OCI-LY7 (cell line): Measurements from ENCODE around the gene TASP1.

ENCODE experiments used
- EZH2phosphoT487 ChIP-seq: fragments of 200-600 bp; sonication (generic); IDR thresholded peaks from 2 replicates; pipeline ENCODE4 v1.6.1; 2018; ENCODE audit warnings: low read depth, borderline replicate concordance, mild to moderate bottlenecking, mixed run types, antibody characterized with exemption, low read length, moderate library complexity, mixed read lengths
- TF ChIP-seq, protein P1 (sequence below): fragments of 200-600 bp; sonication (generic); conservative IDR thresholded peaks from 2 replicates; pipeline ENCODE4 v1.5.1; 2014; ENCODE audit warnings: mild to moderate bottlenecking, antibody characterized with exemption, low read length, moderate library complexity, mixed read lengths

DNA sequence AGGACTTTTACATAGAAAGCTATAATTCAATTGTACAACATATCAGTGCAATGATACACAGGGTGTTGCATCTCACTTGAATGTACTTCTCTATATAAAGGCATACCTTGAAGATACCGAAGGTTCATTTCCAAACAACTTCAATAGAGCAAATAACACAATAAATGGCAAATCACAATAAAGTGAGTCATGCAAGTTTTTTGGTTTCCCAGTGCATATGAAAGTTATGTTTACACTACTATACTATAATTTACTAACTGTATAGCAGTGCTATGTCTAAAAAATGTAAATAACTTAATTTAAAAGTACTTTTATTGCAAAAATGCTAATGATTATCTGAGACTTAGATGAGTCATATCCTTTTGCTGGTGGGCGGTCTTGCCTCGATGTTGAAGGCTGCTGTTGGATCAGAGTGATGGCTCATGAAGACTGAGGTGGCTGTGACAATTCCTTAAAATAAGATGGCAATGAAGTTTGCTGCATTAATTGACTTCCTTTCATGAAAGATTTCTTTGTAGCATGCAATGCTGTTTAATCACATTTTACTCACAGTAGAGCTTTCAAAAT, 188.8 kb downstream of the TASP1 start:
- TF ChIP-seq, protein P1, sequence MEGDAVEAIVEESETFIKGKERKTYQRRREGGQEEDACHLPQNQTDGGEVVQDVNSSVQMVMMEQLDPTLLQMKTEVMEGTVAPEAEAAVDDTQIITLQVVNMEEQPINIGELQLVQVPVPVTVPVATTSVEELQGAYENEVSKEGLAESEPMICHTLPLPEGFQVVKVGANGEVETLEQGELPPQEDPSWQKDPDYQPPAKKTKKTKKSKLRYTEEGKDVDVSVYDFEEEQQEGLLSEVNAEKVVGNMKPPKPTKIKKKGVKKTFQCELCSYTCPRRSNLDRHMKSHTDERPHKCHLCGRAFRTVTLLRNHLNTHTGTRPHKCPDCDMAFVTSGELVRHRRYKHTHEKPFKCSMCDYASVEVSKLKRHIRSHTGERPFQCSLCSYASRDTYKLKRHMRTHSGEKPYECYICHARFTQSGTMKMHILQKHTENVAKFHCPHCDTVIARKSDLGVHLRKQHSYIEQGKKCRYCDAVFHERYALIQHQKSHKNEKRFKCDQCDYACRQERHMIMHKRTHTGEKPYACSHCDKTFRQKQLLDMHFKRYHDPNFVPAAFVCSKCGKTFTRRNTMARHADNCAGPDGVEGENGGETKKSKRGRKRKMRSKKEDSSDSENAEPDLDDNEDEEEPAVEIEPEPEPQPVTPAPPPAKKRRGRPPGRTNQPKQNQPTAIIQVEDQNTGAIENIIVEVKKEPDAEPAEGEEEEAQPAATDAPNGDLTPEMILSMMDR: no peak
- TF ChIP-seq EZH2phosphoT487: no peak
